NOMO-1 (cell line): ENCODE measurements around the gene COA7.
"Not testable (repeated sequence)": the region's sequence is repeated elsewhere in the genome, so short reads cannot be mapped to it uniquely, and the experiment has no call there.

Experiments used
- DNase-seq, 2 experiments: peaks; one replicate each; lab custom pipeline; 2025; ENCODE audit not compliant: unreplicated experiment in 2 of 2; lab: John Stamatoyannopoulos, UW

COA7 gene

DNA sequence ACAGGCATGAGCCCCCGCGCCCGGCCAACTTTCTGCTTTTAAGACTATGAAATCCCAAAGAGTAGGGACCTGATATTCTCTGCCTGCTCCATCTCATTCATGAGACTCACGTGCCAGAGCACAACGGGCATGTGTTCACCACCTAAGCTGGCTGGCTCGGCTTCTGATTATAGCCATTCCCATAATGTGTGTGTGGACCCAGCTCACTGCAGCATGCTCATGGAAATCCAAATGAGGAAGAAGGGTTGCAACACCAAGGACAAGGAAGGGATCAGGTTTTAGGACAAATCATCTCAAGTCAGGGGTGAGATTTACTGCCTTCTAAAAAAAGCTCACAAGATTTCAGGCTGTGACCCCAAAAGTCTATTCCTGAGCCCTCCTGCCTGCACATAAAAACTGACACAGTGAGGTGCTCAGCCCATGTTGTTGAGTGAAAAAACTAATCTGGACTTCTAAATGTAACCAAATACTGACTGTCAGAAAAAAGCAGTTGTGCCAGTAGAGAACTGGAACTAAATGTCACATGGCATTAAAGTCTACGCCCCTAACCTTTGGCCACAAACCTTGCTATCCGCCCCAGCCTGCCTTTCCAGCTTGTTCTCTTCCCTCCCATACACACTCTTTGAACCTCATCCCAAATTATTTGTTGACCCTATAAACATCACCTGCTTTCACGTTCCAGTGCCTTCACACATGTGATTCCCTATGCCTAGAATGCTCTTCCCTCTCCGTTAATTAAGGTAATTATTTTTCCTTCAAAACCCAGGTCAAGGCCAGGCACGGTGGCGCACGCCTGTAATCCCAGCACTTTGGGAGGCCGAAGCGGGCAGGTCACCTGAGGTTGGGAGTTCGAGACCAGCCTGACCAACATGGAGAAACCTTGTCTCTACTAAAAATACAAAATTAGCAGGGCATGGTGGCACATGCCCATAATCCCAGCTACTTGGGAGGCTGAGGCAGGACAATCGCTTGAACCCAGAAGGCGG, 9.1 kb upstream of the COA7 start:
- DNase-seq: peak in 1 of 2 experiments; percentile 48

DNA sequence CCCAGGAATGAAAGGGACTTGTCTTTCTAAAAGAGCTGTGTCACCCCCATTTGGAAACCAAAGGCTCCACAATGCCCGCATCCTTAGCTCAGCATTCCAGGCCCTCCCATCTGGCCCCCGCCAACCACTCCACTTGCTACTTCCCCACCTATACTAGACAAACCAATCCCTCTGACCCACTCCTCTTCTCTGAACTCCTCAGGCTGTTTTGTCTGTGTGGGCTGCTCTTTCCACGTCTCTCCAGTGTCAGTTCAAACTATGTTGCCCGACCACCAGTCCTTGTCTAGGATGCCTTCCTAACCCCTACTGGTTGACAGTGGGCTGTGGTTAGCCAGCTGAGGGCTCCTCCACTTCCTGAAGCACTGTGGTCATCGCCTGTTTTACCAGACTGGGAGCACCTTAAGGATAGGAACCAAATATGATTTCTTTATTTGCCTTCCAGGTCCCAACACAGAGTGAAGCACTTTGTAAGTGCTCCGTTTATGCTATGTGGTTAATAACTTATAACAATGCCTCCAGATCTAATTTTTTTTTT, 8.1 kb upstream of the COA7 start:
- DNase-seq: no peak

DNA sequence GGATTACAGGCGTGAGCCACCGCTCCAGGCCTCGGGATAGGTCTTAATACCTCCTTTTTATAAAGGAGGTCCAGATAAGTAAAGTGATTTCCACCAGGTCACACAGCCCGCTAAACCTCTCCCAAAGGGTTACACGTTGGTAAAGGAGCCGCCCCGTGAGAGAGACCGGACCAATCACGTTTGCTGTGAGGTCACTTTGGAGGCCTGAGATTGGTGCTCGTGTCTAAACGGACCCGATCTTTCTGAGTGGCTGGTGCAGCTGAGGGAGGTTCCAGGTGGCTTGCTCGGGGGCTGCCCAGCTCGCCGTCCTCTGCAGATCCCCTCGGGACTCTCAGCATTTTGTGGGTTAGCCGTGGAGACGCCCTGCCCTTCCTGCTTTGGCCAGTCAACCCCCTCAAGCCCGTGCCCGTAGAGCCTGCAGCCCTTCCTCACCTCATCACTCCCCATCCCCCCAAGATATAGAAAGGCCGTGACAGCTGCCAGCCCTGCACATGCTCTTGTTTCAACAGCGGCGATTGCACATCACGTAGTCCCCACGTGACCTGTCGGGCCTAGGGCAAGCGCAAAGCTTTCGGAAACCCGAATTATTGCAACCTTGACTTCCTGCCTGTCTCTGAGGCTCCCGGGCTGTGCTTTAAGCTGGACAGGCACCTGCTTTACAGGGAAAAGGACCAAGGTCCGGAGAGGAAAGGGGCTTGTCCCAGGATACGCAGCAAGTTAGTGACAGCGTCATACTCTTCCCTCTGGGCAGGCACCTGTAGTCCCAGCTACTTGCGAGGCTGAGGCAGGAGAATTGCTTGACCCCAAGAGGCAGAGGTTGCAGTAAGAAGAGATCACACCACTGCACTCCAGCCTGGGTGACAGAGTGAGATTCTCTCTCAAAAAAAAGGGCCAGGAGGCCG, 5.0 kb upstream of the COA7 start:
- DNase-seq: peak; percentile 95 to 97

DNA sequence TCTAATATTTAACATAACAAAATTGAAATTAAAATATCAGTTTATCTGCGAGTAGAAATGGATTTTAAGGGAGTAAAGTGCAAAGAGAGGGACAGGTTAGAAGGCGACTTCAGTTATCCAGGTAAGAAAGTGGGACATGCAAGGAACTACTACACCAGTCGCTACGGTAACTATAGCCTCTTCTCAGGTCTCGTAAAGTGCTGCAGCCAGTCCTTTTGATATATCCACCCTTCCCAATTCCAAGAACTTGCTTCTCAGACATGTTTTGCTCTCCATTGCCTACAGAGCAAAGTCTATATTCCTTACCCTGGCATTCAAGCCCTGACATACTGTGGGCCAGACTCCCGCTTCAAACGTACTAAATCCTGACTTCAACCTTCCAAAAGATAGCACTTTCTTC, 2.5 kb downstream of the COA7 start:
- DNase-seq: no peak

DNA sequence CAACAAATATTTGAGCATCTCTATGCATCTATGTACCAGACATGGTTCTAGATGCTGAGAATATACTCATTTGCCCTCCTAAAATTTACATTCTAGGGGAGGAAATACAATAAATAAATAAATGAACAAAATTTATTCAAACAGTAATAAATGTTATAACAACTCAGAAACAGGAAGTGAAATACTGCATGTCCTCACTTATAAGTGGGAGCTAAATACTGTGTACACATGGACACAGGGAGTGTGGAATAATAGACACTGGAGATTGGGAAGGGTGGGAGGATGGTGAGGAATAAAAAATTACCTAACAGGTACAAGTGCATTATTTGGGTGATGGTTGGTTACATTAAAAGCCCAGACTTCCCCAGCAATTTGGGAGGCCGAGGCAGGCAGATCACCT, 4.3 kb downstream of the COA7 start:
- DNase-seq: no peak

DNA sequence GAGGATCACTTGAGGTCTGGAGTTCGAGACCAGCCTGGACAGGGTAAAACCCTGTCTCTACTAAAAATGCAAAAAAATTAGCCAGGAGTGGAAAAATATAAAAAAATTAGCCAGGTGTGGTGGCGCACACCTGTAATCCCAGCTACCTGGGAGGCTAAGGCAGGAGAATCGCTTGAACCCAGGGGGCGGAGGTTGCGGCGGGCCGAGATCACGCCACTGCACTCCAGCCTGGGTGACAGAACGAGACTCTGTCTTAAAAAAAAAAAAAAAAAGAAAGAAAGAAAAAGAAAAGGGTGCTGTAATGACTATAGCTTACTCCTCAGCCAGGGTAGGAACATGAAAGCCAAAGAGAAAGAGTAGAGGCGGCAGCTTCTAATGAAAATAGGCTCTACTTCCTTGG, 4.8 kb downstream of the COA7 start:
- not testable (repeated sequence) for DNase-seq

GRCh38 chr1:52692697-52693096, 5.5 kb downstream of the COA7 start:
- DNase-seq: no peak

DNA sequence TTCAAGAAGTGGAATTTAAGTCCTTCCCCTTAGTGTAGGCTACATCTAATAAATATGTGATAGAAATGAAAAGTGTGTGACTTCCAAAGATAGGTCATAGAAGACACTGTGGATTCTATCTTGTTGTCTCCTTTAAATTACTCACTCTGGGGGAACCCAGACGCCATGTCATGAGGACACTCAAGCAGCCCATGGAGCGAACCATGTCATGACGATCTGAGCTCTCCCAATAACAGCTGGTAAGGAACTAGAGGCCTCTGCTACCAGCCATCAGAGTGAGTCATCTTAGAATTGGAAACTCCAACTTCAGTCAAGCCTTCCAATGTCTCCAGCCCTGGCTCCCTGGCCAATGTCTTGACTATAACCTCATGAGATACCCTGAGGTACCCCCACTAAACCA, 6.3 kb downstream of the COA7 start:
- no peak for DNase-seq

GRCh38 chr1:52686830-52687229, 11.3 kb downstream of the COA7 start:
- no peak for DNase-seq

GRCh38 chr1:52686261-52686751, 11.8 kb downstream of the COA7 start:
- peak; percentile 48 to 72 for DNase-seq

DNA sequence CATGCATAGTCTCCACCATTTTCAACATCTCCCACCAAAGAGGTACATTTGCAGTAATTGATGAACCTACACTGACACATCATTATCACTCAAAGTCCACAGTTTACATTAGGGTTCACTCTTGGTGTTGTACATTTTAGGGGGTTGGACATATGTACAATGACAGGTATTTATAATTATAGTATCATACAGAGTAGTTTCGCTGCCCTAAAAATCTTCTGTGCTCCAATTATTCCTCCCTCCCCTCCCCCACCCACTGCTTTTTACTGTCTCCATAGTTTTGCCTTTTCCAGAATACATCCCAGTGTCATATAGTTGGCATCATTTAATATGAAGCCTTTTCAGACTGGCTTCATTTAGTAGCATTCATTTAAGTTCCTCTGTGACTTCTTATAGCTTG, 13.6 kb downstream of the COA7 start:
- no peak for DNase-seq

DNA sequence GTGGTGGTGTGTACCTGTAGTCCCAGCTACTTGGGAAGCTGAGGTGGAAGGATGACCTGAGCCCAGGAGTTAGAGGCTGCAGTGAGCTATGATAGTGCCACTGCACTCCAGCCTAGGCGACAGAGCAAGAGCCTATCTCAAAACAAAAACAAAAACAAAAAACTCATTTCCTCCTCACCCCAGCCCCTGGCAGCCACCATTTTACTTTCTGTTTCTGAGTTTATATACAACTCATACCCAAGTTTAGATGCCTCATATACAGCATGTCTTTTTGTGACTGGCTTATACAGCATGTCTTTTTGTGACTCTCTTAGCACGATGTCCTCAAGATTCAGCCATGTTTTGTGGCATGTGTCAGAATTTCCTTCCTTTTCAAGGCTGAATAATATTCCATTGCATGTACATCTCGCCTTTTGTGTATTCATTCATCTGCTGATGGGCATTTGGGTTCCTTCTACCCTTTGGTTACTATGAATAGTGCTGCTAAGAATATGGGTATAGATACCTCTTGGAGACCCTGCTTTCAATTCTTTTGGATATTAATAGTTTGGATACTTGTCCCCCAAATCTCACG, 14.7 kb downstream of the COA7 start:
- DNase-seq: no peak

DNA sequence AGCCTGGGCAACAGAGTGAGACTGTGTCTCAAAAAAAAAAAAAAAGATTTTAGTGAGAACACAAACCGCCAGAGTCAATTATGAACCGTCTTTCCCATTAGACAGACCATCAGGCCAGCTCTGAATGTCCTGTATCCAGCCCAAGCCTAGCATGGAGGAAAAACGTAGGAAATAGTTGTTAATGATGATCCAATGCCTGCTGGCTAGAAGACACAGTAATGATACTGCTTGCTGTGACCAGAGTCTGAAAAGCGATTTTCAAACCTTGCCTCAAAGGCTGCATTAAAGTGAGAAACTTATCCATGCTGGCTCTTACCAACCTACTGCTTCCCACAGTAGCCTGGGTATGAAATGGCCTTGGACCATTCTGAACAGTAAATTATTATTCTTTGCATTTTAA, 17.0 kb downstream of the COA7 start:
- DNase-seq: no peak

- DNase-seq: no peak
Observed at GRCh38 chr1:52680353-52680752, 17.8 kb downstream of the COA7 start.

GRCh38 chr1:52679498-52679897, 18.6 kb downstream of the COA7 start:
- DNase-seq: no peak

DNA sequence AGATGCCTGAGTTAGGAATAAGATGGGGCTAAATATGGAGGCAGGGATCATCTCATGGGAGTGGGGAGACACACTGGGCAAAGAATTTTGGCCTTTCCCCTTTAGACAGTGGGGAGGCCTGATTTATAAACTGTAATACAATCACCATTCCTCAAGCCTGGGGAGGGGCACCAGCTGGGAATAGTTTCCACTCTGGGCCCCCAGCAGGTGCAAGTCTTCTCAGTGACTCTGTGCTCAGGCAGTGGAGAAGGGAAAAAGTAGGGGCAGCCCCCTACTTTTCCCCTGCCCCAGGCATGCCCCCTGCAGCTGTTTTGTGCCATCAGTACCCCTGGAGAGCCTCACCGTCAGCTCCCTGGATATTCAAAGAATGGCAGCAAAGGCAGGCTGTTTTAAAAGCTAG, 19.1 kb downstream of the COA7 start:
- no peak for DNase-seq

GRCh38 chr1:52677076-52677806, 20.9 kb downstream of the COA7 start:
- peak in 1 of 2 experiments; percentile 1 for DNase-seq

GRCh38 chr1:52676249-52676903, 21.8 kb downstream of the COA7 start:
- DNase-seq: no peak

DNA sequence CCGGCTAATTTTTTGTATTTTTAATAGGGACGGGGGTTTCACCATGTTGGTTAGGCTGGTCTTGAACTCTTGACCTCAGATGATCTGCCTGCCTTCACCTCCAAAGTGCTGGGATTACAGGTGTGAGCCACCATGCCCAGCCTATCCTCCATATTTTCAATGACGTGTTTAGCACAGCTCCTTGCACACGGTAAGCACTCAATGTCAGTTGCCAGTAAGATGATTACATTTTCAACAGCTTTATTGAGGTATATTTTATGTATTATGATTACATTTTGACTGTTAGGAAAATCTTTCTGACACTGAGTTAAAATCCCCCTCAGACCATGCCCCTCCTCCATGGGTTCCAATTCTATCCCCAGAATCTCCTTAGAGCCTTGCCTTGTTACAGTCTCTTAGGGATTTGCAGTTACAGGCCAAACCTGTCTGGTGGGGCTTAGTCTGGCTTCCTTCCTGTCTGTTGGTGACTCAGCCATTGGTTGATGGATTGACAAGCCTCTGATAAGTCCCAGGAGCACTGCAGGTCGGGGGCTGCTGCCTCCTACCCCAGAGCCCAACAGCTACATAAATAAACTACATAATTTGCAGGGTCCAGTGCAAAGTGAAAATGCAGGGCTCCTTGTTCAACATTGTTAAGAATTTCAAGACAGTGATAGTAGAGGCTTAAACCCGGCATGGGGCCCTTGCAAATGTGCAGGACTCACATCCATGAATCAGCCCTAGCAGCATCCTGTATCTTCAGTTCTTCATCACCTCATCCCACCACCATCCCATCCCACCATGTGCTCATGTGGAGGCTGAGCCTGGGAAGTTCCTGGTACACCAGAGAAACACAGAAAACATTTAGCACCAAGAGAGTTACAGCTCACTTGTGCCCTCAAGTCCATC, 23.4 kb downstream of the COA7 start:
- no peak for DNase-seq
